C4-2B (cell line): ENCODE measurements around the gene RIOK1.
"Not testable (repeated sequence)": the region's sequence is repeated elsewhere in the genome, so short reads cannot be mapped to it uniquely, and the experiment has no call there.

ENCODE experiments used
- CTCF ChIP-seq: fragments of 450-650 bp; conservative IDR thresholded peaks from 2 replicates; pipeline ENCODE4 v1.5.1; 2017; ENCODE audit warnings: mild to moderate bottlenecking
- ZFX ChIP-seq: fragments of 450-650 bp; IDR thresholded peaks from 2 replicates; pipeline ENCODE4 v1.6.1; 2017

- TF ChIP-seq CTCF, ZFX: not testable (repeated sequence)
Observed at GRCh38 chr6:7351916-7352315, 37.7 kb upstream of the RIOK1 start.
